GM19452 (cell line): ENCODE data around the gene CIB4.

Experiments used
- ATAC-seq: cut with Tn5 transposase; IDR thresholded peaks from one replicate; pipeline ENCODE4 v1.9.1; 2021; ENCODE audit not compliant: unreplicated experiment

The CIB4 gene

GRCh38 chr2:26532301-26533250 is 108.6 kb downstream of the CIB4 start:
- ATAC-seq = no peak
